ENCODE data around the gene FRS2.

FRS2 gene

GRCh38 chr12:69425417-69425816, 44.8 kb upstream of the FRS2 start:
- no peak for DNase-seq
- no peak overlapping the region for H3K27ac ChIP-seq (ENCODE audit: low read length)
- H4K20me1 ChIP-seq (ENCODE audit: insufficient read depth, low read length), result no peaks in the 10 kb centered on the region
- H3F3A ChIP-seq (ENCODE audit: insufficient read depth, low read length), result no peaks in the 10 kb centered on the region
- H3K4me1 ChIP-seq (ENCODE audit: low read length), result peaks cover 4% of the 10 kb centered on the region
- H3K9ac ChIP-seq (ENCODE audit: low read length), result no peak overlapping the region
- no peaks in the 10 kb centered on the region for H3K27me3 ChIP-seq (replicated peaks; ENCODE audit: insufficient read depth, low read length)
- H3K36me3 ChIP-seq (replicated peaks; ENCODE audit: insufficient read depth, low read length), result no peaks in the 10 kb centered on the region
- H3K79me2 ChIP-seq (ENCODE audit: low read length), result no peaks in the 10 kb centered on the region
- no peak overlapping the region for H3K4me2 ChIP-seq (ENCODE audit: low read depth, low read length)
- no peak overlapping the region for H2AFZ ChIP-seq (ENCODE audit: low read length)
- no peak for TF ChIP-seq EZH2 (optimal IDR thresholded peaks at IDR 0.05; ENCODE audit: low read depth, low read length)
- no peaks in the 10 kb centered on the region for H3K9me3 ChIP-seq (replicated peaks; ENCODE audit: insufficient read depth, low read length)
- no peak overlapping the region for H3K4me3 ChIP-seq (ENCODE audit: low read length)
- no peaks in the 10 kb centered on the region for H3K9me2 ChIP-seq (replicated peaks; ENCODE audit: insufficient read depth, low read length)

- Histone ChIP-seq H3K9ac (ENCODE audit: low read length) (no peak overlapping the region), H3K4me3 (ENCODE audit: low read length) (no peak overlapping the region), H3K79me2 (ENCODE audit: low read length) (no peaks in the 10 kb centered on the region), H3K4me2 (ENCODE audit: low read depth, low read length) (no peak overlapping the region), H3K9me3 (replicated peaks; ENCODE audit: insufficient read depth, low read length) (no peaks in the 10 kb centered on the region), H3K36me3 (replicated peaks; ENCODE audit: insufficient read depth, low read length) (no peaks in the 10 kb centered on the region), H2AFZ (ENCODE audit: low read length) (no peak overlapping the region), H3F3A (ENCODE audit: insufficient read depth, low read length) (0 out of 2 replicates have a peak, but pooled peaks cover 3% of the 10 kb centered on the region), H3K4me1 (ENCODE audit: low read length) (peaks cover 18% of the 10 kb centered on the region), H3K27ac (ENCODE audit: low read length) (no peak overlapping the region), H3K27me3 (replicated peaks; ENCODE audit: insufficient read depth, low read length) (no peaks in the 10 kb centered on the region), H3K9me2 (replicated peaks; ENCODE audit: insufficient read depth, low read length) (no peaks in the 10 kb centered on the region), H4K20me1 (ENCODE audit: insufficient read depth, low read length) (no peaks in the 10 kb centered on the region)
- no peak for DNase-seq
- TF ChIP-seq CTCF (IDR thresholded peaks at IDR 0.05; ENCODE audit: low read length) (no peak), EZH2phosphoT487 (IDR thresholded peaks at IDR 0.05; ENCODE audit: low read length) (no peak), EZH2 (optimal IDR thresholded peaks at IDR 0.05; ENCODE audit: low read depth, low read length) (no peak)
These were observed 41.7 kb upstream of the FRS2 start for GRCh38 chr12:69428351-69429073.

- H3K4me2 ChIP-seq (ENCODE audit: low read depth, low read length), result peak overlapping the region; percentile 51
- H4K20me1 ChIP-seq (ENCODE audit: insufficient read depth, low read length), result no peaks in the 10 kb centered on the region
- no peaks in the 10 kb centered on the region for H3K27me3 ChIP-seq (replicated peaks; ENCODE audit: insufficient read depth, low read length)
- no peaks in the 10 kb centered on the region for H3K36me3 ChIP-seq (replicated peaks; ENCODE audit: insufficient read depth, low read length)
- H3K4me1 ChIP-seq (ENCODE audit: low read length), result peaks cover 18% of the 10 kb centered on the region
- H3K9me2 ChIP-seq (replicated peaks; ENCODE audit: insufficient read depth, low read length), result no peaks in the 10 kb centered on the region
- 0 out of 2 replicates have a peak, but pooled peaks cover 3% of the 10 kb centered on the region for H3F3A ChIP-seq (ENCODE audit: insufficient read depth, low read length)
- H3K79me2 ChIP-seq (ENCODE audit: low read length), result no peaks in the 10 kb centered on the region
- peak overlapping the region; percentile 54; the same call in 1 of the 2 replicates for H3K27ac ChIP-seq (ENCODE audit: low read length)
- H2AFZ ChIP-seq (ENCODE audit: low read length), result peak overlapping the region; percentile 56
- H3K9me3 ChIP-seq (replicated peaks; ENCODE audit: insufficient read depth, low read length), result no peaks in the 10 kb centered on the region
- DNase-seq, result peak; percentile 56
- peak overlapping the region; percentile 26; the same call in 1 of the 2 replicates for H3K9ac ChIP-seq (ENCODE audit: low read length)
- H3K4me3 ChIP-seq (ENCODE audit: low read length), result peak overlapping the region; percentile 24
- TF ChIP-seq EZH2phosphoT487 (IDR thresholded peaks at IDR 0.05; ENCODE audit: low read length) (no peak), CTCF (IDR thresholded peaks at IDR 0.05; ENCODE audit: low read length) (no peak), EZH2 (optimal IDR thresholded peaks at IDR 0.05; ENCODE audit: low read depth, low read length) (no peak)
These were observed 39.1 kb upstream of the FRS2 start for GRCh38 chr12:69430942-69431590.

Measured in MM.1S (cell line).